Measurements from ENCODE around the gene DDX1.

- TF ChIP-seq CTCF (conservative IDR thresholded peaks at IDR 0.05; ENCODE audit: low read depth, low read length): no peak
- TF ChIP-seq EZH2 (IDR thresholded peaks at IDR 0.05; ENCODE audit: borderline replicate concordance, low read depth, low read length, poor library complexity, severe bottlenecking): no peak
Measured at GRCh38 chr2:15670469-15670868, 78.8 kb downstream of the DDX1 start.
